Endothelial cell of umbilical vein (primary cell): Measurements from ENCODE around the gene SPATA2L. TPM values are rescaled to one million over a fixed set of nuclear protein-coding genes. Genes with fewer than 3 reads are reported as not detected.
A peak's percentile ranks its signal among the peaks of the same experiment; 100 is the strongest.

ENCODE experiments used
- BruUV-seq: library from RNA; stranded (reverse); fragments of 400-500 nt; replicated peaks from 2 replicates; lab custom pipeline; 2021; lab: Mats Ljungman, UMichigan
- CTCF ChIA-PET: fragments of 300-600, 350-600 bp; sonication (Branson Sonifier 250); formaldehyde crosslinking; loops from one replicate; lab custom pipeline; 2021; ENCODE audit warnings: antibody characterized with exemption, inconsistent platforms; lab: Charles Lee
- POLR2A ChIA-PET: fragments of 300-600, 350-600 bp; sonication (Branson Sonifier 250); formaldehyde crosslinking; loops from one replicate; lab custom pipeline; 2021; ENCODE audit warnings: antibody characterized with exemption, inconsistent platforms; lab: Charles Lee
- DNase-seq: peaks from one replicate; pipeline ENCODE4 v3.0.0-alpha.2; 2011; ENCODE audit warnings: low read depth, low spot score
- FAIRE-seq: peaks from 2 replicates; lab custom pipeline; 2011; peaks lifted over from hg19 to GRCh38; lab: Jason Lieb, UNC
- H2AFZ ChIP-seq: 2 replicates; pipeline ENCODE4 v1.6.0; 2012; ENCODE audit warnings: low read depth, low read length, control low read depth, inconsistent platforms
- H3K27ac ChIP-seq: 2 replicates; pipeline ENCODE4 v1.5.1; 2011; ENCODE audit warnings: low read depth, mild to moderate bottlenecking, control low read depth, low read length, moderate library complexity; ENCODE audit not compliant: insufficient read depth
- H3K27me3 ChIP-seq, 2 experiments: 2 replicates each; pipeline versions ENCODE4 v1.6.0 to v1.6.1; 2011; ENCODE audit warnings: low read length in 2 of 2, mixed read lengths in 1 of 2; ENCODE audit not compliant: control insufficient read depth in 2 of 2, insufficient read depth in 2 of 2
- H3K36me3 ChIP-seq, 2 experiments: 2 replicates in 1 of 2; 3 replicates in 1 of 2; pipeline ENCODE4 v1.5.1; 2011; ENCODE audit warnings: low read length in 2 of 2, mild to moderate bottlenecking in 1 of 2, moderate library complexity in 1 of 2; ENCODE audit not compliant: control insufficient read depth in 2 of 2, insufficient read depth in 2 of 2; ENCODE audit errors: extremely low read depth in 1 of 2
- H3K4me1 ChIP-seq: 3 replicates; pipeline ENCODE4 v1.5.1; 2011; ENCODE audit warnings: mild to moderate bottlenecking, low read length; ENCODE audit not compliant: control insufficient read depth, insufficient read depth; ENCODE audit errors: extremely low read depth
- H3K4me2 ChIP-seq: 2 replicates; pipeline ENCODE4 v1.6.1; 2011; ENCODE audit warnings: low read length, control low read depth, mixed read lengths; ENCODE audit not compliant: insufficient read depth
- H3K4me3 ChIP-seq, 3 experiments: fragments of 200-600 bp in 1 of 3; sonication (generic), shearing (Covaris generic) in 1 of 3; replicated peaks in 1 of 3; 2 replicates each; pipeline ENCODE4 v1.5.1; 2011 to 2016; ENCODE audit warnings: control low read depth in 3 of 3, low read length in 3 of 3, mild to moderate bottlenecking in 2 of 3, inconsistent platforms in 1 of 3, low read depth in 1 of 3, moderate library complexity in 1 of 3; ENCODE audit not compliant: insufficient read depth in 1 of 3
- H3K79me2 ChIP-seq: 2 replicates; pipeline ENCODE4 v1.6.0; 2012; ENCODE audit warnings: low read length, inconsistent platforms; ENCODE audit not compliant: control insufficient read depth, insufficient read depth
- H3K9ac ChIP-seq: replicated peaks from 2 replicates; pipeline ENCODE3; 2011; ENCODE audit warnings: low read length, control low read depth; ENCODE audit not compliant: insufficient read depth; ENCODE audit errors: extremely low read depth
- H3K9me1 ChIP-seq: replicated peaks from 3 replicates; pipeline ENCODE4 v1.6.0; 2011; ENCODE audit warnings: mild to moderate bottlenecking, low read length; ENCODE audit not compliant: control insufficient read depth, insufficient read depth; ENCODE audit errors: extremely low read depth
- H3K9me3 ChIP-seq: replicated peaks from 2 replicates; pipeline ENCODE4 v1.5.1; 2012; ENCODE audit warnings: low read length, inconsistent platforms; ENCODE audit not compliant: control insufficient read depth, insufficient read depth
- H4K20me1 ChIP-seq: replicated peaks from 2 replicates; pipeline ENCODE3; 2011; ENCODE audit warnings: mild to moderate bottlenecking, low read length; ENCODE audit not compliant: control insufficient read depth, insufficient read depth; ENCODE audit errors: extremely low read depth
- EZH2 ChIP-seq: IDR thresholded peaks from 2 replicates; pipeline ENCODE4 v1.6.1; 2012; ENCODE audit warnings: borderline replicate concordance, low read depth, mild to moderate bottlenecking, moderate library complexity, low read length, inconsistent platforms; ENCODE audit not compliant: severe bottlenecking
- JUN ChIP-seq: IDR thresholded peaks from 2 replicates; pipeline ENCODE4 v1.6.1; 2011; ENCODE audit warnings: borderline replicate concordance, low read depth; ENCODE audit not compliant: insufficient read length, insufficient read depth
- MYC ChIP-seq: IDR thresholded peaks from one replicate; pipeline ENCODE4 v1.6.1; 2011; ENCODE audit warnings: mild to moderate bottlenecking, low read depth, low read length
- dilution Hi-C: fragments of 300-500 bp; cut with MboI; formaldehyde crosslinking; loops from one replicate; pipeline ENCODE4 v1.15.0; 2019; ENCODE audit warnings: low sequenced_read_pairs; ENCODE audit not compliant: extremely low pct_ligation_motif_present
- intact Hi-C: fragments of 100-400 bp; cut with micrococcal nuclease; formaldehyde crosslinking; loops from one replicate; pipeline ENCODE4 v1.10.0; 2022
- polyA plus RNA-seq, 4 experiments: library from polyadenylated mRNA; depleted of rRNA in 3 of 4; stranded (reverse) in 3 of 4; unstranded in 1 of 4; fragments of >200 nt; gene quantifications; 2 replicates each; pipeline versions ENCODE4 v1.2.1 to v1.2.3, GENCODE V29; 2011 to 2012; ENCODE audit warnings: missing spikeins in 1 of 4
- total RNA-seq: library from RNA; stranded (reverse); gene quantifications from 2 replicates; pipeline ENCODE4 v1.2.3, GENCODE V29; 2021

Gene SPATA2L
- total and polyA plus RNA-seq, 2 donors (not counting 3 experiments of a cell fraction or from before 2014, with no cell fraction given): 7.3 to 7.4 TPM

GRCh38 chr16:89656435-89657121, 44.9 kb downstream of the SPATA2L start:
- no peaks in the 10 kb centered on the region for H4K20me1 ChIP-seq
- FAIRE-seq (no peak), DNase-seq (no peak)
- ChIA-PET CTCF (interaction anchor here (1.8 kb wide), 1 partner anchor 41 kb away, joined by 8 read pairs; no protein-coding TSS in a partner anchor), POLR2A (no interaction called here)
- H3K36me3 ChIP-seq: peaks cover 0 to 6% of the 10 kb centered on the region in 2 experiments
- H3K9me1 ChIP-seq: no peaks in the 10 kb centered on the region
- dilution Hi-C loops: no loop called here
- no peak overlapping the region for H2AFZ ChIP-seq
- H3K4me1 ChIP-seq: peaks cover 13% of the 10 kb centered on the region
- intact Hi-C loops: no loop called here
- H3K9ac ChIP-seq: peak overlapping the region; percentile 89
- no peak overlapping the region for H3K27ac ChIP-seq
- BruUV-seq: no TSS peak
- H3K4me2 ChIP-seq: peak overlapping the region; percentile 43
- no peak for TF ChIP-seq JUN
- TF ChIP-seq MYC: no peak
- no peak for TF ChIP-seq EZH2
- no peaks in the 10 kb centered on the region for H3K27me3 ChIP-seq
- no peaks in the 10 kb centered on the region for H3K9me3 ChIP-seq
- H3K4me3 ChIP-seq: peak overlapping the region; percentile 68 to 98 (median 74)
- peaks cover 39% of the 10 kb centered on the region for H3K79me2 ChIP-seq

- H2AFZ ChIP-seq: no peak overlapping the region
- H3K27me3 ChIP-seq: no peaks in the 10 kb centered on the region
- no peak overlapping the region for H3K4me2 ChIP-seq
- no peaks in the 10 kb centered on the region for H3K9me3 ChIP-seq
- H3K27ac ChIP-seq: no peak overlapping the region
- H4K20me1 ChIP-seq: no peaks in the 10 kb centered on the region
- intact Hi-C loops (no loop called here), dilution Hi-C loops (no loop called here)
- H3K4me1 ChIP-seq: peaks cover 13% of the 10 kb centered on the region
- H3K79me2 ChIP-seq: peaks cover 39% of the 10 kb centered on the region
- ChIA-PET POLR2A (no interaction called here), CTCF (interaction anchor here (1.3 to 1.8 kb wide), 2 partner anchors 40 to 45 kb away, joined by 5 to 8 read pairs; no protein-coding TSS in a partner anchor)
- no peak for TF ChIP-seq MYC
- peaks cover 0 to 13% of the 10 kb centered on the region in 2 experiments for H3K36me3 ChIP-seq
- DNase-seq (no peak), FAIRE-seq (no peak)
- H3K9ac ChIP-seq: no peak overlapping the region
- no peaks in the 10 kb centered on the region for H3K9me1 ChIP-seq
- no TSS peak for BruUV-seq
- H3K4me3 ChIP-seq: no peak overlapping the region
Measured at GRCh38 chr16:89655062-89655643, 46.4 kb downstream of the SPATA2L start.
